HL-60 (cell line): ENCODE data around the gene STK16.

ENCODE experiments used
- DNase-seq, 2 experiments: peaks; one replicate each; pipeline ENCODE4 v3.0.0-alpha.2; 2010 to 2020; ENCODE audit warnings: low read depth in 1 of 2, low spot score in 1 of 2
- H3K27ac ChIP-seq: fragments of 250-450 bp; sonication (Bioruptor Pico); replicated peaks from 2 replicates; pipeline ENCODE4 v1.5.1; 2020; ENCODE audit warnings: mild to moderate bottlenecking, moderate library complexity
- H3K27me3 ChIP-seq: fragments of 250-450 bp; sonication (Bioruptor Pico); 2 replicates; pipeline ENCODE4 v1.5.1; 2021; ENCODE audit warnings: mild to moderate bottlenecking, moderate library complexity; ENCODE audit not compliant: insufficient read depth, poor library complexity, severe bottlenecking
- H3K4me3 ChIP-seq: replicated peaks from 2 replicates; pipeline ENCODE4 v1.5.1; 2011; ENCODE audit warnings: mild to moderate bottlenecking, control low read depth, low read length; ENCODE audit not compliant: insufficient read depth
- GABPA ChIP-seq: IDR thresholded peaks from 2 replicates; pipeline ENCODE4 v1.6.1; 2012; ENCODE audit warnings: low read depth
- POLR2AphosphoS5 ChIP-seq: IDR thresholded peaks from 2 replicates; pipeline ENCODE4 v1.6.1; 2012; ENCODE audit warnings: low read depth
- SPI1 ChIP-seq: IDR thresholded peaks from 2 replicates; pipeline ENCODE4 v1.6.1; 2012; ENCODE audit warnings: low read depth, mild to moderate bottlenecking, borderline replicate concordance
- TF ChIP-seq, protein P1 (sequence below): IDR thresholded peaks from one replicate; pipeline ENCODE4 v1.5.1; 2011; ENCODE audit warnings: low read length, control low read depth, inconsistent platforms; ENCODE audit not compliant: insufficient read depth
- TF ChIP-seq, protein P2 (sequence below): IDR thresholded peaks from 2 replicates; pipeline ENCODE4 v1.6.1; 2012; ENCODE audit warnings: low read depth; ENCODE audit not compliant: insufficient replicate concordance

Gene STK16

DNA sequence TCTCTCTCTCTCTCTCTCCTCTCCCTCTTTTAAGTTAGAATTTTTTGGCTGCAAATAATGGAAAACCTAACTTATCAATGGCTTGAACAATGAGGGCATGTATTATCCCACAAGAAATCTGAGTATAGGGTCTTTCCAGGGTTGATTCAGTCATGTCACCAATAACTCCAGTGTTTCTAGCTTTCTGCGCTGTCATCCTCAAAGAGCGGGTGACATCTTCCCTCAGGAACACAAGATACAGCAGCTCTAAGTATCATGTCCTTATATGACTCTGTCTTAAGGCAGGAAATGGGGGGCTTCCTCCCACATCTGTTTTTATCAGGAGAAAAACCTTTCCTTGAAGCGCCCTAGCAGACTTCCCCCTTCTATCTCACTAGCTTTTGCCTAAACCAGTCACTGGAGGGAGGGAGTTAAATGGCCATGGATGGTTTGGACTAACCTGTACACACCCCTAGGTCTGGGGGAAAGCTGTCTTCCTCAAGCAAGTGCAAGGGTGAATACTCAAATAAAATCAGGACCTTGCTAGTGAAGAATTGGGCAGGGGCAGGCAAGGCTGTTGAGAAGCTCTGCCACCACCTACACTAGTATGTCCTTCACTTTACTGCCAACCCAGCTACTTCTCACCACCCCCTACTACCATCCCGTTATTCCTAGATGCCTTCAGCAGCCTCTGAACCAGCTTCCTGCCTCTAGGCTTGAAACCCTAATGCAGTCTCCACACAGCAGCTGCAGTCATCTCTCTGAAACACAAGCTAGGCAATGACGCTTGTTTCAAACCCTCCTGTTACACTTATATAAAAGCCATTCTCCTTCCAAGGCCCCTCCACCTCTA lies 16.0 kb downstream of the STK16 start:
- DNase-seq: no peak
- H3K27ac ChIP-seq: no peak overlapping the region
- H3K27me3 ChIP-seq: no peaks in the 10 kb centered on the region
- H3K4me3 ChIP-seq: no peak overlapping the region
- TF ChIP-seq, protein P1, sequence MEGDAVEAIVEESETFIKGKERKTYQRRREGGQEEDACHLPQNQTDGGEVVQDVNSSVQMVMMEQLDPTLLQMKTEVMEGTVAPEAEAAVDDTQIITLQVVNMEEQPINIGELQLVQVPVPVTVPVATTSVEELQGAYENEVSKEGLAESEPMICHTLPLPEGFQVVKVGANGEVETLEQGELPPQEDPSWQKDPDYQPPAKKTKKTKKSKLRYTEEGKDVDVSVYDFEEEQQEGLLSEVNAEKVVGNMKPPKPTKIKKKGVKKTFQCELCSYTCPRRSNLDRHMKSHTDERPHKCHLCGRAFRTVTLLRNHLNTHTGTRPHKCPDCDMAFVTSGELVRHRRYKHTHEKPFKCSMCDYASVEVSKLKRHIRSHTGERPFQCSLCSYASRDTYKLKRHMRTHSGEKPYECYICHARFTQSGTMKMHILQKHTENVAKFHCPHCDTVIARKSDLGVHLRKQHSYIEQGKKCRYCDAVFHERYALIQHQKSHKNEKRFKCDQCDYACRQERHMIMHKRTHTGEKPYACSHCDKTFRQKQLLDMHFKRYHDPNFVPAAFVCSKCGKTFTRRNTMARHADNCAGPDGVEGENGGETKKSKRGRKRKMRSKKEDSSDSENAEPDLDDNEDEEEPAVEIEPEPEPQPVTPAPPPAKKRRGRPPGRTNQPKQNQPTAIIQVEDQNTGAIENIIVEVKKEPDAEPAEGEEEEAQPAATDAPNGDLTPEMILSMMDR: no peak
- no peak for TF ChIP-seq SPI1
- TF ChIP-seq GABPA: no peak
- TF ChIP-seq, protein P2, sequence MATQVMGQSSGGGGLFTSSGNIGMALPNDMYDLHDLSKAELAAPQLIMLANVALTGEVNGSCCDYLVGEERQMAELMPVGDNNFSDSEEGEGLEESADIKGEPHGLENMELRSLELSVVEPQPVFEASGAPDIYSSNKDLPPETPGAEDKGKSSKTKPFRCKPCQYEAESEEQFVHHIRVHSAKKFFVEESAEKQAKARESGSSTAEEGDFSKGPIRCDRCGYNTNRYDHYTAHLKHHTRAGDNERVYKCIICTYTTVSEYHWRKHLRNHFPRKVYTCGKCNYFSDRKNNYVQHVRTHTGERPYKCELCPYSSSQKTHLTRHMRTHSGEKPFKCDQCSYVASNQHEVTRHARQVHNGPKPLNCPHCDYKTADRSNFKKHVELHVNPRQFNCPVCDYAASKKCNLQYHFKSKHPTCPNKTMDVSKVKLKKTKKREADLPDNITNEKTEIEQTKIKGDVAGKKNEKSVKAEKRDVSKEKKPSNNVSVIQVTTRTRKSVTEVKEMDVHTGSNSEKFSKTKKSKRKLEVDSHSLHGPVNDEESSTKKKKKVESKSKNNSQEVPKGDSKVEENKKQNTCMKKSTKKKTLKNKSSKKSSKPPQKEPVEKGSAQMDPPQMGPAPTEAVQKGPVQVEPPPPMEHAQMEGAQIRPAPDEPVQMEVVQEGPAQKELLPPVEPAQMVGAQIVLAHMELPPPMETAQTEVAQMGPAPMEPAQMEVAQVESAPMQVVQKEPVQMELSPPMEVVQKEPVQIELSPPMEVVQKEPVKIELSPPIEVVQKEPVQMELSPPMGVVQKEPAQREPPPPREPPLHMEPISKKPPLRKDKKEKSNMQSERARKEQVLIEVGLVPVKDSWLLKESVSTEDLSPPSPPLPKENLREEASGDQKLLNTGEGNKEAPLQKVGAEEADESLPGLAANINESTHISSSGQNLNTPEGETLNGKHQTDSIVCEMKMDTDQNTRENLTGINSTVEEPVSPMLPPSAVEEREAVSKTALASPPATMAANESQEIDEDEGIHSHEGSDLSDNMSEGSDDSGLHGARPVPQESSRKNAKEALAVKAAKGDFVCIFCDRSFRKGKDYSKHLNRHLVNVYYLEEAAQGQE: no peak
- no peak for TF ChIP-seq POLR2AphosphoS5

DNA sequence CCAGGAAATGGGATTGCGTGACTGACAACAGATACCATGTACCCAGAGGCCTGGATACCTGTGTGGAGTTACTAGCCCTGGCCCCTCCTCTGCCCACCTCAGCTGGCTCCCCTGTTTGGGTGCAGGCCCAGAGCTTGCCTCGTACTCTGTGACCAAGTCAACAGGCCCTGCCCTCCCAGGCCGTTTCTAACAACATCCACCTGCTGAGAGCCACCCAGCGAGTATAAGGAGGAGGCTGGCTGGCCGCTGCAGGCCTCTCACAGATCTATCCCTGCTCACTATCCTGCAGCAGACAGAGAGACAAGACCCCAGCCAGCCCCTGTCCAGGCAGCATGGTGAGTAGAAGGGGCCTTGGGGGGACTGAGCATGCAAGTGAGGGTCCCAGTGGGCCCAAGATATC lies 21.0 kb downstream of the STK16 start:
- Histone ChIP-seq H3K27ac (no peak overlapping the region), H3K4me3 (no peak overlapping the region), H3K27me3 (no peaks in the 10 kb centered on the region)
- no peak for TF ChIP-seq POLR2AphosphoS5
- TF ChIP-seq, protein P1: no peak
- TF ChIP-seq, protein P2: no peak
- no peak for TF ChIP-seq SPI1
- no peak for TF ChIP-seq GABPA
- DNase-seq: no peak

DNA sequence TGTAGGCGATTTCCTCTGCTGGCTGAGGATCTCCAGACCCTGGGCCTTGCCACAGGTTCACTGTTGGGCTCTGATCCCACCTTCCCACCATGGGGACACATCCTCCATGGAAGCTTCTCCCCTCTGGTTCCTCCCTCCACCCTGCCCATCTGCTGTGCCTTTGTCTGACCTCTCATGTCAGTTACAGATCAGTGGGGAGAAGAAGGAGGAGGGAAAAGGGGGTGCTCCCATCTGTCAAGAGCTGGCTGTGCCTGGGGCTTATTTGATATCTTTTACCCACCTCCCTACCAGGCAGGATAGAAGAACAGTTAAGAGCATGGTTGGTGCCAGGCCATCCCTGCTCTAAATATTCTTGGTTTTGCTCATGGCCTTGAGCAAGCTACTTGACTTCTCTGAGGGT lies 21.6 kb downstream of the STK16 start:
- Histone ChIP-seq H3K4me3 (no peak overlapping the region), H3K27me3 (no peaks in the 10 kb centered on the region), H3K27ac (no peak overlapping the region)
- TF ChIP-seq GABPA (no peak), SPI1 (no peak), POLR2AphosphoS5 (no peak)
- TF ChIP-seq, protein P1: no peak
- TF ChIP-seq, protein P2: no peak
- no peak for DNase-seq
